ENCODE measurements around the gene CKAP2L.

The CKAP2L gene, protein sequence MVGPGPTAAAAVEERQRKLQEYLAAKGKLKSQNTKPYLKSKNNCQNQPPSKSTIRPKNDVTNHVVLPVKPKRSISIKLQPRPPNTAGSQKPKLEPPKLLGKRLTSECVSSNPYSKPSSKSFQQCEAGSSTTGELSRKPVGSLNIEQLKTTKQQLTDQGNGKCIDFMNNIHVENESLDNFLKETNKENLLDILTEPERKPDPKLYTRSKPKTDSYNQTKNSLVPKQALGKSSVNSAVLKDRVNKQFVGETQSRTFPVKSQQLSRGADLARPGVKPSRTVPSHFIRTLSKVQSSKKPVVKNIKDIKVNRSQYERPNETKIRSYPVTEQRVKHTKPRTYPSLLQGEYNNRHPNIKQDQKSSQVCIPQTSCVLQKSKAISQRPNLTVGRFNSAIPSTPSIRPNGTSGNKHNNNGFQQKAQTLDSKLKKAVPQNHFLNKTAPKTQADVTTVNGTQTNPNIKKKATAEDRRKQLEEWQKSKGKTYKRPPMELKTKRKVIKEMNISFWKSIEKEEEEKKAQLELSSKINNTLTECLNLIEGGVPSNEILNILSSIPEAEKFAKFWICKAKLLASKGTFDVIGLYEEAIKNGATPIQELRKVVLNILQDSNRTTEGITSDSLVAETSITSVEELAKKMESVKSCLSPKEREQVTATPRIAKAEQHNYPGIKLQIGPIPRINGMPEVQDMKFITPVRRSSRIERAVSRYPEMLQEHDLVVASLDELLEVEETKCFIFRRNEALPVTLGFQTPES

DNA sequence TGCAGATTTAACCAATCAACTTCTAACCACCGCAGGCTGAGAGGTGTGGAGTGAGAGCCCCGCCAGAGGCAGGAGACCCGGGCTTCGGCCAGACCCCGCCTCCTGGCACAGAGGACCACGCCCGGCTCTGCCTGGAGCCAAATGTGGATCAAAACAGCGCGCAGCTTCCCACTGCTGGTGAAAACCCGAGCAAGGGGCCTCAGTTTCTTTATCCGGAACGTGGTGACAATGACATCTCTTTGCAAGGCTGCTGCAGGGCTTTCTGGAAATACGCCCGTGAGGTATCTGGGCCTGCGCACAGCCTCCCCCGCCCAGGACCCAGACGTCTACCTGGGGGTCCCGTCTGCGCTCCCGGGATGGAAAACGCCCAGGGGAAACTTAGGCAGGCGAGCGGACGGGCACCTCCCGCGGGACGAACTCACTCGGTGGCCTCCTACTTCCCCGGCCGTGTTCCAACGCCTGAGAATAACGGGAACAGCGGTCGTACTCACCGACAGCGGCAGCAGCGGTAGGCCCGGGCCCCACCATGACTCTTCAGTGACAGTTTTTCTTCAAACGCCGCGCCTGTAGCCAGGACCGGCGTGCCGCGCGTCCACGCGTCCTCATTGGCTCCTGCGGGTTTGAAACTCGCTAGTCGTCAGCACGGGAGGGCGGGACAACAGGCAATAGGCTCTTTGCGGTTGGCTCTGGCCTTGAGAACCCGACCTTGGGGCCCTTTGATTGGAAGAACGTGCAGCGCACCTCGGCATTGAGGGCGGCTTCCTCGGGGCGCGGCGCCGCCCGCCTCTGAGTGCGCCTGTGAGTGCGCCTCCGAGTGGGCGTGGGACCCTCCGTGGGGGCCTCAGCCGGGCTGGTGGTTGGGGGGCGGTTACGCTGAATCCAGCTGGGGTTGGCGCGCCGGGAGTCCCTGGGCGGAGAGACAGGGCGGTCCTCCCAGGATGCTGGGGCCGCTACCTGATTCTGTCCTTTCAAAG, at the start of gene CKAP2L:
Gene CKAP2L, minus strand, starts transcription at position 539 of the 974 bp plus-strand sequence. Its CDS starts 11 bp downstream, at position 528.
- TF ChIP-seq POLR2A (IDR thresholded peaks at IDR 0.05; ENCODE audit: extremely low read depth, insufficient read length) = no peak
- TF ChIP-seq MAX (IDR thresholded peaks at IDR 0.05; ENCODE audit: low read depth, low read length) = peak; percentile 65
- no peak; the same call in 1 of the 2 replicates for TF ChIP-seq MYC (IDR thresholded peaks at IDR 0.05; ENCODE audit: low read depth, low read length)
- no peak for TF ChIP-seq CTCF (IDR thresholded peaks at IDR 0.05; ENCODE audit: low read depth, low read length)
- H3K4me3 ChIP-seq (ENCODE audit: low read depth, low read length) = peak within 1 kb of the TSS; percentile 85
- peak; percentile 100 for DNase-seq (ENCODE audit: low read depth)

GRCh38 chr2:112813280-112813966, 49.0 kb upstream of the CKAP2L start:
- no peak for TF ChIP-seq POLR2A (IDR thresholded peaks at IDR 0.05; ENCODE audit: extremely low read depth, insufficient read length)
- no peak for TF ChIP-seq MAX (IDR thresholded peaks at IDR 0.05; ENCODE audit: low read depth, low read length)
- no peak for TF ChIP-seq MYC (IDR thresholded peaks at IDR 0.05; ENCODE audit: low read depth, low read length)
- TF ChIP-seq CTCF (IDR thresholded peaks at IDR 0.05; ENCODE audit: low read depth, low read length) = no peak
- DNase-seq (ENCODE audit: low read depth) = no peak
- H3K4me3 ChIP-seq (ENCODE audit: low read depth, low read length) = no peak overlapping the region

DNA sequence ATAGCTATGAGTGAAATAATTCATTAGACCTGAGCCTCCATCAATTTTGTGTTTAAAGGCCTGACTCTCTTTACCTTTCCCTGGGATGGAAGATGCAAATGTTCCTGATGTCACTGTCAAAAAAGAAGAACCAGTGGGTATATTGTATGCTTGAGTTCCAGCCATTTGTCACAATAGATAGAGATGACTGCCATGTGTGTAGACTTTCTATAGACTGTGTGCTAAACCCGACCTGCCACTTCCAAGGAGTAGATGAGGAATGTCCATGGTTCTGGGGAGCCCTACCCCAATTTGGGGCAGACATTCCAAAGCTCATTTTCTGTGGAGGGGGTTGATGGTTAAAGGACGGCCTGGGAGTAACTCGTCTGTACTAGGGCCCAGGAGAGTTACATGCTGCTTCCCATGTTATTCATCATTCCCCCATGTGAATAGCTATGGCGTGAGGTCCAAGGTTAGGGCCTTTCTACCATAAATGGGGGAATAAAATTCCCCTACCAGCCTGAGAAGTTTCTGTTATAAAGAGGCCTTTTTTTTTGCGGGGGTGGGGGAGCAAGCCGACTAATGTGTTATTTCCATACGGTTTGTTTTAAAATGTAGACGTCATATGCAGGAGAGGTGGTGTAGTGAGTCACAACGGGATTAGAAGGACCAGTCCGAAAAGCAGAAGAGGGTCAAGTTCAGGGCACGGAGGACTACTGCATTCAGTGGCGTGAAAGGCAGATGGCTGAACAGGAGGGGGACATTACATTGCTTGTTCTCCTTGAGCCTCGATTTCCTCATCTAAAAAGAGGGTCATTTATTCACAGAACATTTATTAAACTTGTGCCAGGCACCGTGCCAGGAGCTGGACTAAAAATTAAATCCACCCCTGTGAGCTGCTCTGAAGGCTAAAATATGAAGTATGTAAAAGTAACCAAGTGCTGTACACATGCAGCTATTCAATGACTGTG, 48.2 kb upstream of the CKAP2L start:
- TF ChIP-seq MYC (IDR thresholded peaks at IDR 0.05; ENCODE audit: low read depth, low read length) (no peak), CTCF (IDR thresholded peaks at IDR 0.05; ENCODE audit: low read depth, low read length) (no peak), MAX (IDR thresholded peaks at IDR 0.05; ENCODE audit: low read depth, low read length) (no peak)
- no peak overlapping the region for H3K4me3 ChIP-seq (ENCODE audit: low read depth, low read length)
- DNase-seq (ENCODE audit: low read depth) = no peak

GRCh38 chr2:112811841-112812306, 47.5 kb upstream of the CKAP2L start:
- no peak for TF ChIP-seq CTCF (IDR thresholded peaks at IDR 0.05; ENCODE audit: low read depth, low read length)
- DNase-seq (ENCODE audit: low read depth) = no peak
- no peak overlapping the region for H3K4me3 ChIP-seq (ENCODE audit: low read depth, low read length)

All from NB4 (cell line).